HepG2 (cell line): ENCODE measurements around the gene CCT7.

ENCODE experiments used
- CEBPB ChIP-seq: IDR thresholded peaks from 2 replicates; pipeline ENCODE4 v1.6.1; 2011; ENCODE audit warnings: low read depth, low read length, improper control_type of control experiment, borderline replicate concordance
- CTCF ChIP-seq: sonication (generic); formaldehyde crosslinking; IDR thresholded peaks from 2 replicates; pipeline ENCODE4 v1.5.0; 2020; ENCODE audit warnings: mild to moderate bottlenecking, missing genetic modification reagents, moderate library complexity
- MNT ChIP-seq: fragments of 450-650 bp; IDR thresholded peaks from 2 replicates; pipeline ENCODE4 v1.6.1; 2016
- MXI1 ChIP-seq: IDR thresholded peaks from 3 replicates; pipeline ENCODE4 v1.6.1; 2012; ENCODE audit warnings: low read depth, low read length, inconsistent platforms, borderline replicate concordance
- POLR2A ChIP-seq, 2 experiments: IDR thresholded peaks; 2 replicates each; pipeline ENCODE4 v1.6.1; 2011; ENCODE audit warnings: low read depth in 2 of 2, low read length in 2 of 2, mild to moderate bottlenecking in 1 of 2, moderate library complexity in 1 of 2; ENCODE audit not compliant: insufficient read depth in 1 of 2
- POLR2AphosphoS5 ChIP-seq: IDR thresholded peaks from 2 replicates; pipeline ENCODE4 v1.6.1; 2012; ENCODE audit warnings: low read depth, low read length
- ZBTB7B ChIP-seq: sonication (generic); formaldehyde crosslinking; IDR thresholded peaks from 2 replicates; pipeline ENCODE4 v1.4.0; 2020; ENCODE audit warnings: missing genetic modification reagents
- ZNF207 ChIP-seq: fragments of 450-650 bp; IDR thresholded peaks from 2 replicates; pipeline ENCODE4 v1.6.1; 2016; ENCODE audit warnings: antibody characterized with exemption, borderline replicate concordance
- ZNF784 ChIP-seq: sonication (generic); formaldehyde crosslinking; IDR thresholded peaks from 2 replicates; pipeline ENCODE4 v1.5.1; 2020; ENCODE audit warnings: missing genetic modification reagents, mild to moderate bottlenecking, borderline replicate concordance

- TF ChIP-seq ZNF784 (CRISPR knock-in tag) (no peak), POLR2AphosphoS5 (no peak), MNT (peak; percentile 82), CTCF (CRISPR knock-in tag) (no peak; the same call in 1 of the 2 replicates), CEBPB (no peak), ZBTB7B (CRISPR knock-in tag) (no peak), MXI1 (0 out of 3 replicates have a peak, but pooled peaks have one; percentile 51), POLR2A (IDR thresholded peaks at IDR 0.05; ENCODE audit: insufficient read depth in 1 of 2, low read depth in 2 of 2, low read length in 2 of 2) (peak in 1 of 2 experiments; percentile 40; a peak in 1 of 4 replicates), ZNF207 (no peak)
These were observed 49.6 kb downstream of the CCT7 start for GRCh38 chr2:73283545-73284295.
